HG03442 (cell line): ENCODE results near the gene VSNL1.
"Not testable (repeated sequence)": the region's sequence is repeated elsewhere in the genome, so short reads cannot be mapped to it uniquely, and the experiment has no call there.

Experiments
- ATAC-seq: cut with Tn5 transposase; IDR thresholded peaks from one replicate; pipeline ENCODE4 v1.9.1; 2021; ENCODE audit warnings: mild to moderate bottlenecking, moderate library complexity; ENCODE audit not compliant: unreplicated experiment

VSNL1 gene

GRCh38 chr2:17541531-17541950 is 1.0 kb downstream of the VSNL1 start:
- no peak for ATAC-seq

GRCh38 chr2:17542471-17542870 is 2.0 kb downstream of the VSNL1 start:
- ATAC-seq = no peak

GRCh38 chr2:17543131-17543660 is 2.7 kb downstream of the VSNL1 start:
- ATAC-seq = no peak

GRCh38 chr2:17543848-17544247 is 3.4 kb downstream of the VSNL1 start:
- ATAC-seq = no peak

- no peak for ATAC-seq
Observed at GRCh38 chr2:17544256-17544655, 3.8 kb downstream of the VSNL1 start.

- no peak for ATAC-seq
Observed at GRCh38 chr2:17545680-17546613, 5.5 kb downstream of the VSNL1 start.

GRCh38 chr2:17547237-17547636 is 6.7 kb downstream of the VSNL1 start:
- no peak for ATAC-seq

- no peak for ATAC-seq
Observed at GRCh38 chr2:17547737-17548136, 7.2 kb downstream of the VSNL1 start.

- no peak for ATAC-seq
Observed at GRCh38 chr2:17550907-17551306, 10.4 kb downstream of the VSNL1 start.

GRCh38 chr2:17555150-17555549 is 14.7 kb downstream of the VSNL1 start:
- no peak for ATAC-seq

GRCh38 chr2:17557596-17557995 is 17.1 kb downstream of the VSNL1 start:
- no peak for ATAC-seq

GRCh38 chr2:17558053-17558452 is 17.6 kb downstream of the VSNL1 start:
- ATAC-seq = no peak

- no peak for ATAC-seq
Observed at GRCh38 chr2:17558878-17559277, 18.4 kb downstream of the VSNL1 start.

GRCh38 chr2:17565726-17566125 is 25.2 kb downstream of the VSNL1 start:
- not testable (repeated sequence) for ATAC-seq

- no peak for ATAC-seq
Observed at GRCh38 chr2:17571681-17572080, 31.2 kb downstream of the VSNL1 start.

GRCh38 chr2:17573085-17573803 is 32.7 kb downstream of the VSNL1 start:
- no peak for ATAC-seq

GRCh38 chr2:17573804-17574175 is 33.3 kb downstream of the VSNL1 start:
- ATAC-seq = no peak

- ATAC-seq = no peak
Observed at GRCh38 chr2:17574406-17575073, 34.0 kb downstream of the VSNL1 start.

GRCh38 chr2:17576802-17577201 is 36.3 kb downstream of the VSNL1 start:
- no peak for ATAC-seq

- ATAC-seq = peak; percentile 77
Observed at GRCh38 chr2:17578466-17578928, 38.0 kb downstream of the VSNL1 start.
